GM23338 (cell line): Measurements from ENCODE around the gene CNOT10. TPM values are rescaled to one million over a fixed set of nuclear protein-coding genes. Genes with fewer than 3 reads are reported as not detected.

Source experiments
- ATAC-seq: fragments of 200-7000 bp; cut with Tn5 transposase; 3 replicates; pipeline ENCODE4 v1.9.1; 2020
- DNase-seq: peaks from one replicate; pipeline ENCODE4 v3.0.0-alpha.2; 2015; ENCODE audit warnings: low spot score
- H2AFZ ChIP-seq: fragments of 200-600 bp; sonication (generic); 2 replicates; pipeline ENCODE4 v1.8.0; 2016; ENCODE audit warnings: antibody characterized with exemption, mild to moderate bottlenecking, moderate library complexity
- H3F3A ChIP-seq: fragments of 200-600 bp; sonication (generic); replicated peaks from 2 replicates; pipeline ENCODE4 v1.8.0; 2017; ENCODE audit warnings: antibody characterized with exemption, mixed run types, low read depth
- H3K27ac ChIP-seq: fragments of 200-600 bp; sonication (generic); 2 replicates; pipeline ENCODE4 v1.6.1; 2016; ENCODE audit warnings: low read depth
- H3K27me3 ChIP-seq: fragments of 200-600 bp; sonication (generic); 2 replicates; pipeline ENCODE4 v1.8.0; 2016; ENCODE audit warnings: mild to moderate bottlenecking, mixed run types, moderate library complexity; ENCODE audit not compliant: insufficient read depth
- H3K36me3 ChIP-seq: fragments of 200-600 bp; sonication (generic); 2 replicates; pipeline ENCODE4 v1.8.0; 2016; ENCODE audit warnings: mild to moderate bottlenecking; ENCODE audit not compliant: insufficient read depth
- H3K4me1 ChIP-seq: fragments of 200-600 bp; sonication (generic); 2 replicates; pipeline ENCODE4 v1.8.0; 2016; ENCODE audit warnings: mild to moderate bottlenecking, moderate library complexity; ENCODE audit not compliant: insufficient read depth
- H3K4me2 ChIP-seq: fragments of 200-600 bp; sonication (generic); 2 replicates; pipeline ENCODE4 v1.7.1; 2017; ENCODE audit warnings: mixed run types
- H3K4me3 ChIP-seq: fragments of 200-600 bp; sonication (generic); 2 replicates; pipeline ENCODE4 v1.6.1; 2016; ENCODE audit warnings: mixed run types
- H3K79me2 ChIP-seq: fragments of 200-600 bp; sonication (generic); replicated peaks from 2 replicates; pipeline ENCODE4 v1.8.0; 2017; ENCODE audit warnings: mild to moderate bottlenecking; ENCODE audit not compliant: insufficient read depth
- H3K9me2 ChIP-seq: fragments of 200-600 bp; sonication (generic); 2 replicates; pipeline ENCODE4 v1.8.0; 2017; ENCODE audit not compliant: insufficient read depth
- H4K20me1 ChIP-seq: fragments of 200-600 bp; sonication (generic); replicated peaks from 2 replicates; pipeline ENCODE4 v1.8.0; 2017; ENCODE audit warnings: mild to moderate bottlenecking; ENCODE audit not compliant: insufficient read depth
- H3K27ac Mint-ChIP-seq: 2 replicates; pipeline ENCODE4 v1.8.0; 2020; ENCODE audit warnings: inconsistent platforms, mild to moderate bottlenecking, moderate library complexity, mixed read lengths
- H3K27me3 Mint-ChIP-seq: 3 replicates; pipeline ENCODE4 v1.8.0; 2022; ENCODE audit warnings: low read depth, mild to moderate bottlenecking, moderate library complexity, mixed read lengths, inconsistent platforms; ENCODE audit not compliant: insufficient read depth, poor library complexity
- H3K36me3 Mint-ChIP-seq: 3 replicates; pipeline ENCODE4 v1.8.0; 2021; ENCODE audit warnings: low read depth, mild to moderate bottlenecking, inconsistent platforms, moderate library complexity, mixed read lengths
- H3K4me1 Mint-ChIP-seq: 3 replicates; pipeline ENCODE4 v1.8.0; 2020; ENCODE audit warnings: mild to moderate bottlenecking, inconsistent platforms, mixed read lengths
- H3K4me3 Mint-ChIP-seq: 3 replicates; pipeline ENCODE4 v1.8.0; 2021; ENCODE audit warnings: moderate library complexity, mild to moderate bottlenecking, inconsistent platforms, mixed read lengths
- H3K9me3 Mint-ChIP-seq: 3 replicates; pipeline ENCODE4 v1.8.0; 2020; ENCODE audit warnings: moderate library complexity, mild to moderate bottlenecking, inconsistent platforms, mixed read lengths
- CREB1 ChIP-seq: fragments of 250-450 bp; sonication (Bioruptor Pico); IDR thresholded peaks from 2 replicates; pipeline ENCODE4 v1.5.0; 2020; ENCODE audit warnings: low read depth, mild to moderate bottlenecking, moderate library complexity
- EZH2 ChIP-seq: fragments of 200-600 bp; sonication (generic); IDR thresholded peaks from one replicate; pipeline ENCODE4 v1.8.0; 2017; ENCODE audit warnings: antibody characterized with exemption, mild to moderate bottlenecking, low read depth; ENCODE audit not compliant: unreplicated experiment
- EZH2phosphoT487 ChIP-seq: fragments of 200-600 bp; sonication (generic); IDR thresholded peaks from one replicate; pipeline ENCODE4 v1.8.1; 2018; ENCODE audit warnings: antibody characterized with exemption; ENCODE audit not compliant: unreplicated experiment
- JUNB ChIP-seq: IDR thresholded peaks from one replicate; pipeline ENCODE4 v1.6.1; 2016; ENCODE audit warnings: antibody characterized with exemption; ENCODE audit not compliant: unreplicated experiment
- NANOG ChIP-seq: IDR thresholded peaks from 2 replicates; pipeline ENCODE4 v1.6.1; 2016; ENCODE audit warnings: antibody characterized with exemption, borderline replicate concordance
- POLR2AphosphoS5 ChIP-seq: IDR thresholded peaks from 2 replicates; pipeline ENCODE4 v1.6.1; 2016; ENCODE audit warnings: antibody characterized with exemption, low read depth
- STAT1 ChIP-seq: IDR thresholded peaks from one replicate; pipeline ENCODE4 v1.6.1; 2016; ENCODE audit warnings: antibody characterized with exemption; ENCODE audit not compliant: unreplicated experiment
- ZNF114 ChIP-seq: fragments of 250-450 bp; sonication (Bioruptor Pico); IDR thresholded peaks from 2 replicates; pipeline ENCODE4 v1.5.0; 2020; ENCODE audit warnings: mild to moderate bottlenecking, moderate library complexity
- ZNF331 ChIP-seq: fragments of 250-450 bp; sonication (Bioruptor Pico); IDR thresholded peaks from 2 replicates; pipeline ENCODE4 v1.5.0; 2020; ENCODE audit warnings: low read depth, mild to moderate bottlenecking, moderate library complexity
- polyA plus RNA-seq: library from polyadenylated mRNA; unstranded; fragments of >200 nt; fragmentation: Nextera tagmentation; extraction: Ambion mirVana; gene quantifications from 2 replicates; pipeline ENCODE4 v1.2.1, GENCODE V29; 2016
- total RNA-seq: library from RNA; depleted of rRNA; stranded (reverse); fragments of >200 nt; shearing (Covaris generic); gene quantifications from 2 replicates; pipeline ENCODE4 v1.2.3, GENCODE V29; 2014
- TF ChIP-seq, protein P1 (sequence below): IDR thresholded peaks from 2 replicates; pipeline ENCODE4 v1.6.1; 2016; ENCODE audit warnings: antibody characterized with exemption
- TF ChIP-seq, protein P2 (sequence below): IDR thresholded peaks from one replicate; pipeline ENCODE4 v1.6.1; 2018; ENCODE audit warnings: antibody characterized with exemption; ENCODE audit not compliant: unreplicated experiment
- TF ChIP-seq, protein P3 (sequence below): fragments of 250-450 bp; sonication (Bioruptor Pico); IDR thresholded peaks from 2 replicates; pipeline ENCODE4 v1.5.0; 2020; ENCODE audit warnings: mild to moderate bottlenecking, moderate library complexity
- TF ChIP-seq, protein P4 (sequence below), 2 experiments: fragments of 200-600 bp in 1 of 2; sonication (generic) in 1 of 2; conservative IDR thresholded peaks; 2 replicates each; pipeline versions ENCODE4 v1.5.1 to v1.6.1; 2016 to 2017; ENCODE audit warnings: antibody characterized with exemption in 2 of 2, low read depth in 2 of 2, mild to moderate bottlenecking in 2 of 2, moderate library complexity in 1 of 2

Gene CNOT10
- total and polyA plus RNA-seq, 2 experiments from 2014 or later: 27.2 to 46.9 TPM

DNA sequence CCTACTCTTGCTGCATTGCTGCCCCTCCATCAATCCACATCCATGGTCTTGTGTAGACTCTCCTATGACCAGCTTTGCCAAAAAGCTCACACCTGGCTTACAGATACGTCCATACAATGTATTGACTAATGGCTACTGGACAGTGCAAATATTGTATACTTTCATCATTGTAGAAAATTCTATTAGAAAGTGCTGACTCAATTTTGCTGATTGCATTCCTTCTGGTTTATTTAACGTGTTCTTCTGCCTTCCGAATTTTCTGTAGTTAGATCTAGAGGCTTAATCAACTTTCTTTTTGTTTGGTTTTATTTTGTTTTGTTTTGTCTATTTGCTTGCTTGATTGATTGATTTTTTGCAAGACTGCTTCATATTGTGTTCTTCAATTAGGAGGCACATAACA is 29.8 kb upstream of the CNOT10 start (continued):
- TF ChIP-seq CREB1 (CRISPR knock-in tag) (no peak), JUNB (no peak)
- TF ChIP-seq, protein P1, sequence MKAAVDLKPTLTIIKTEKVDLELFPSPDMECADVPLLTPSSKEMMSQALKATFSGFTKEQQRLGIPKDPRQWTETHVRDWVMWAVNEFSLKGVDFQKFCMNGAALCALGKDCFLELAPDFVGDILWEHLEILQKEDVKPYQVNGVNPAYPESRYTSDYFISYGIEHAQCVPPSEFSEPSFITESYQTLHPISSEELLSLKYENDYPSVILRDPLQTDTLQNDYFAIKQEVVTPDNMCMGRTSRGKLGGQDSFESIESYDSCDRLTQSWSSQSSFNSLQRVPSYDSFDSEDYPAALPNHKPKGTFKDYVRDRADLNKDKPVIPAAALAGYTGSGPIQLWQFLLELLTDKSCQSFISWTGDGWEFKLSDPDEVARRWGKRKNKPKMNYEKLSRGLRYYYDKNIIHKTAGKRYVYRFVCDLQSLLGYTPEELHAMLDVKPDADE: no peak

DNA sequence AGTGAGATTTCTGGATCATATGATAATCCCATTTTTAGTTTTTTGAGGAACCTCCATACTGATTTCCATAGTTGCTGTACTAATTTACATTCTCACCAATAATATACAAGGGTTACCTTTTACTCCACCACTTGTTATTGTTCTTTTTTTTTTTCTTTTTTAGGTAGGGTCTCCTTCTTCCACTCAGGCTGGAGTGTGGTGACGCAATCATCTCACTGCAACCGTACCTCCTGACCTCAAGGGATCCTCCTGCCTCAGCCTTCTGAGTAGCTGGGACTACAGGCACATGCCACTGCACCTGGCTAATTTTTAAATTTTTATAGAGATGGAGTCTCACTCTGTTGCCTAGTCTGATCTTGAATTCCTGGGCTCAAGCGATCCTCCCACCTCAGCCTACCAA is 24.4 kb upstream of the CNOT10 start:
- no peak overlapping the region for H3K4me3 ChIP-seq
- no peak overlapping the region for H3K27ac Mint-ChIP-seq
- no peak overlapping the region for H3K4me2 ChIP-seq
- H2AFZ ChIP-seq: no peak overlapping the region
- ATAC-seq (no peak), DNase-seq (no peak)
- H3K36me3 Mint-ChIP-seq: peaks cover 6% of the 10 kb centered on the region; the same call in 2 of the 3 replicates
- H3K27me3 Mint-ChIP-seq: no peaks in the 10 kb centered on the region
- no peaks in the 10 kb centered on the region for H3K4me1 ChIP-seq
- no peak overlapping the region for H3K27ac ChIP-seq
- H3K36me3 ChIP-seq: no peaks in the 10 kb centered on the region
- no peaks in the 10 kb centered on the region for H3F3A ChIP-seq
- peaks cover 22% of the 10 kb centered on the region for H3K9me3 Mint-ChIP-seq
- H3K79me2 ChIP-seq: no peaks in the 10 kb centered on the region
- H3K9me2 ChIP-seq: no peaks in the 10 kb centered on the region
- no peaks in the 10 kb centered on the region for H4K20me1 ChIP-seq
- no peaks in the 10 kb centered on the region; the same call in 1 of the 3 replicates for H3K4me1 Mint-ChIP-seq
- H3K27me3 ChIP-seq: no peaks in the 10 kb centered on the region
- H3K4me3 Mint-ChIP-seq: no peak overlapping the region
- TF ChIP-seq EZH2phosphoT487: no peak
- TF ChIP-seq, protein P2, sequence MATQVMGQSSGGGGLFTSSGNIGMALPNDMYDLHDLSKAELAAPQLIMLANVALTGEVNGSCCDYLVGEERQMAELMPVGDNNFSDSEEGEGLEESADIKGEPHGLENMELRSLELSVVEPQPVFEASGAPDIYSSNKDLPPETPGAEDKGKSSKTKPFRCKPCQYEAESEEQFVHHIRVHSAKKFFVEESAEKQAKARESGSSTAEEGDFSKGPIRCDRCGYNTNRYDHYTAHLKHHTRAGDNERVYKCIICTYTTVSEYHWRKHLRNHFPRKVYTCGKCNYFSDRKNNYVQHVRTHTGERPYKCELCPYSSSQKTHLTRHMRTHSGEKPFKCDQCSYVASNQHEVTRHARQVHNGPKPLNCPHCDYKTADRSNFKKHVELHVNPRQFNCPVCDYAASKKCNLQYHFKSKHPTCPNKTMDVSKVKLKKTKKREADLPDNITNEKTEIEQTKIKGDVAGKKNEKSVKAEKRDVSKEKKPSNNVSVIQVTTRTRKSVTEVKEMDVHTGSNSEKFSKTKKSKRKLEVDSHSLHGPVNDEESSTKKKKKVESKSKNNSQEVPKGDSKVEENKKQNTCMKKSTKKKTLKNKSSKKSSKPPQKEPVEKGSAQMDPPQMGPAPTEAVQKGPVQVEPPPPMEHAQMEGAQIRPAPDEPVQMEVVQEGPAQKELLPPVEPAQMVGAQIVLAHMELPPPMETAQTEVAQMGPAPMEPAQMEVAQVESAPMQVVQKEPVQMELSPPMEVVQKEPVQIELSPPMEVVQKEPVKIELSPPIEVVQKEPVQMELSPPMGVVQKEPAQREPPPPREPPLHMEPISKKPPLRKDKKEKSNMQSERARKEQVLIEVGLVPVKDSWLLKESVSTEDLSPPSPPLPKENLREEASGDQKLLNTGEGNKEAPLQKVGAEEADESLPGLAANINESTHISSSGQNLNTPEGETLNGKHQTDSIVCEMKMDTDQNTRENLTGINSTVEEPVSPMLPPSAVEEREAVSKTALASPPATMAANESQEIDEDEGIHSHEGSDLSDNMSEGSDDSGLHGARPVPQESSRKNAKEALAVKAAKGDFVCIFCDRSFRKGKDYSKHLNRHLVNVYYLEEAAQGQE: no peak
- no peak for TF ChIP-seq ZNF331 (CRISPR knock-in tag)
- no peak for TF ChIP-seq CREB1 (CRISPR knock-in tag)
- TF ChIP-seq STAT1: no peak
- TF ChIP-seq ZNF114 (CRISPR knock-in tag): no peak
- TF ChIP-seq, protein P3, sequence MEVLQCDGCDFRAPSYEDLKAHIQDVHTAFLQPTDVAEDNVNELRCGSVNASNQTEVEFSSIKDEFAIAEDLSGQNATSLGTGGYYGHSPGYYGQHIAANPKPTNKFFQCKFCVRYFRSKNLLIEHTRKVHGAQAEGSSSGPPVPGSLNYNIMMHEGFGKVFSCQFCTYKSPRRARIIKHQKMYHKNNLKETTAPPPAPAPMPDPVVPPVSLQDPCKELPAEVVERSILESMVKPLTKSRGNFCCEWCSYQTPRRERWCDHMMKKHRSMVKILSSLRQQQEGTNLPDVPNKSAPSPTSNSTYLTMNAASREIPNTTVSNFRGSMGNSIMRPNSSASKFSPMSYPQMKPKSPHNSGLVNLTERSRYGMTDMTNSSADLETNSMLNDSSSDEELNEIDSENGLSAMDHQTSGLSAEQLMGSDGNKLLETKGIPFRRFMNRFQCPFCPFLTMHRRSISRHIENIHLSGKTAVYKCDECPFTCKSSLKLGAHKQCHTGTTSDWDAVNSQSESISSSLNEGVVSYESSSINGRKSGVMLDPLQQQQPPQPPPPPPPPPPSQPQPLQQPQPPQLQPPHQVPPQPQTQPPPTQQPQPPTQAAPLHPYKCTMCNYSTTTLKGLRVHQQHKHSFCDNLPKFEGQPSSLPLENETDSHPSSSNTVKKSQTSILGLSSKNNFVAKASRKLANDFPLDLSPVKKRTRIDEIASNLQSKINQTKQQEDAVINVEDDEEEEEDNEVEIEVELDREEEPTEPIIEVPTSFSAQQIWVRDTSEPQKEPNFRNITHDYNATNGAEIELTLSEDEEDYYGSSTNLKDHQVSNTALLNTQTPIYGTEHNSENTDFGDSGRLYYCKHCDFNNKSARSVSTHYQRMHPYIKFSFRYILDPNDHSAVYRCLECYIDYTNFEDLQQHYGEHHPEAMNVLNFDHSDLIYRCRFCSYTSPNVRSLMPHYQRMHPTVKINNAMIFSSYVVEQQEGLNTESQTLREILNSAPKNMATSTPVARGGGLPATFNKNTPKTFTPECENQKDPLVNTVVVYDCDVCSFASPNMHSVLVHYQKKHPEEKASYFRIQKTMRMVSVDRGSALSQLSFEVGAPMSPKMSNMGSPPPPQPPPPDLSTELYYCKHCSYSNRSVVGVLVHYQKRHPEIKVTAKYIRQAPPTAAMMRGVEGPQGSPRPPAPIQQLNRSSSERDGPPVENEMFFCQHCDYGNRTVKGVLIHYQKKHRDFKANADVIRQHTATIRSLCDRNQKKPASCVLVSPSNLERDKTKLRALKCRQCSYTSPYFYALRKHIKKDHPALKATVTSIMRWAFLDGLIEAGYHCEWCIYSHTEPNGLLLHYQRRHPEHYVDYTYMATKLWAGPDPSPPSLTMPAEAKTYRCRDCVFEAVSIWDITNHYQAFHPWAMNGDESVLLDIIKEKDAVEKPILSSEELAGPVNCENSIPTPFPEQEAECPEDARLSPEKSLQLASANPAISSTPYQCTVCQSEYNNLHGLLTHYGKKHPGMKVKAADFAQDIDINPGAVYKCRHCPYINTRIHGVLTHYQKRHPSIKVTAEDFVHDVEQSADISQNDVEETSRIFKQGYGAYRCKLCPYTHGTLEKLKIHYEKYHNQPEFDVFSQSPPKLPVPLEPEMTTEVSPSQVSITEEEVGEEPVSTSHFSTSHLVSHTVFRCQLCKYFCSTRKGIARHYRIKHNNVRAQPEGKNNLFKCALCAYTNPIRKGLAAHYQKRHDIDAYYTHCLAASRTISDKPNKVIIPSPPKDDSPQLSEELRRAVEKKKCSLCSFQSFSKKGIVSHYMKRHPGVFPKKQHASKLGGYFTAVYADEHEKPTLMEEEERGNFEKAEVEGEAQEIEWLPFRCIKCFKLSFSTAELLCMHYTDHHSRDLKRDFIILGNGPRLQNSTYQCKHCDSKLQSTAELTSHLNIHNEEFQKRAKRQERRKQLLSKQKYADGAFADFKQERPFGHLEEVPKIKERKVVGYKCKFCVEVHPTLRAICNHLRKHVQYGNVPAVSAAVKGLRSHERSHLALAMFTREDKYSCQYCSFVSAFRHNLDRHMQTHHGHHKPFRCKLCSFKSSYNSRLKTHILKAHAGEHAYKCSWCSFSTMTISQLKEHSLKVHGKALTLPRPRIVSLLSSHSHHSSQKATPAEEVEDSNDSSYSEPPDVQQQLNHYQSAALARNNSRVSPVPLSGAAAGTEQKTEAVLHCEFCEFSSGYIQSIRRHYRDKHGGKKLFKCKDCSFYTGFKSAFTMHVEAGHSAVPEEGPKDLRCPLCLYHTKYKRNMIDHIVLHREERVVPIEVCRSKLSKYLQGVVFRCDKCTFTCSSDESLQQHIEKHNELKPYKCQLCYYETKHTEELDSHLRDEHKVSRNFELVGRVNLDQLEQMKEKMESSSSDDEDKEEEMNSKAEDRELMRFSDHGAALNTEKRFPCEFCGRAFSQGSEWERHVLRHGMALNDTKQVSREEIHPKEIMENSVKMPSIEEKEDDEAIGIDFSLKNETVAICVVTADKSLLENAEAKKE: no peak
- TF ChIP-seq, protein P4, sequence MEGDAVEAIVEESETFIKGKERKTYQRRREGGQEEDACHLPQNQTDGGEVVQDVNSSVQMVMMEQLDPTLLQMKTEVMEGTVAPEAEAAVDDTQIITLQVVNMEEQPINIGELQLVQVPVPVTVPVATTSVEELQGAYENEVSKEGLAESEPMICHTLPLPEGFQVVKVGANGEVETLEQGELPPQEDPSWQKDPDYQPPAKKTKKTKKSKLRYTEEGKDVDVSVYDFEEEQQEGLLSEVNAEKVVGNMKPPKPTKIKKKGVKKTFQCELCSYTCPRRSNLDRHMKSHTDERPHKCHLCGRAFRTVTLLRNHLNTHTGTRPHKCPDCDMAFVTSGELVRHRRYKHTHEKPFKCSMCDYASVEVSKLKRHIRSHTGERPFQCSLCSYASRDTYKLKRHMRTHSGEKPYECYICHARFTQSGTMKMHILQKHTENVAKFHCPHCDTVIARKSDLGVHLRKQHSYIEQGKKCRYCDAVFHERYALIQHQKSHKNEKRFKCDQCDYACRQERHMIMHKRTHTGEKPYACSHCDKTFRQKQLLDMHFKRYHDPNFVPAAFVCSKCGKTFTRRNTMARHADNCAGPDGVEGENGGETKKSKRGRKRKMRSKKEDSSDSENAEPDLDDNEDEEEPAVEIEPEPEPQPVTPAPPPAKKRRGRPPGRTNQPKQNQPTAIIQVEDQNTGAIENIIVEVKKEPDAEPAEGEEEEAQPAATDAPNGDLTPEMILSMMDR (conservative IDR thresholded peaks at IDR 0.05; ENCODE audit: low read depth in 2 of 2): no peak
- no peak for TF ChIP-seq EZH2
- TF ChIP-seq JUNB: no peak
- no peak for TF ChIP-seq NANOG
- TF ChIP-seq POLR2AphosphoS5: no peak
